Measurements from ENCODE around the gene RET. TPM values are rescaled to one million over a fixed set of nuclear protein-coding genes. Genes with fewer than 3 reads are reported as not detected.
A peak's percentile ranks its signal among the peaks of the same experiment; 100 is the strongest.

The RET gene
- total RNA-seq, 1 donor from 2014 or later, result 8.4 TPM

DNA sequence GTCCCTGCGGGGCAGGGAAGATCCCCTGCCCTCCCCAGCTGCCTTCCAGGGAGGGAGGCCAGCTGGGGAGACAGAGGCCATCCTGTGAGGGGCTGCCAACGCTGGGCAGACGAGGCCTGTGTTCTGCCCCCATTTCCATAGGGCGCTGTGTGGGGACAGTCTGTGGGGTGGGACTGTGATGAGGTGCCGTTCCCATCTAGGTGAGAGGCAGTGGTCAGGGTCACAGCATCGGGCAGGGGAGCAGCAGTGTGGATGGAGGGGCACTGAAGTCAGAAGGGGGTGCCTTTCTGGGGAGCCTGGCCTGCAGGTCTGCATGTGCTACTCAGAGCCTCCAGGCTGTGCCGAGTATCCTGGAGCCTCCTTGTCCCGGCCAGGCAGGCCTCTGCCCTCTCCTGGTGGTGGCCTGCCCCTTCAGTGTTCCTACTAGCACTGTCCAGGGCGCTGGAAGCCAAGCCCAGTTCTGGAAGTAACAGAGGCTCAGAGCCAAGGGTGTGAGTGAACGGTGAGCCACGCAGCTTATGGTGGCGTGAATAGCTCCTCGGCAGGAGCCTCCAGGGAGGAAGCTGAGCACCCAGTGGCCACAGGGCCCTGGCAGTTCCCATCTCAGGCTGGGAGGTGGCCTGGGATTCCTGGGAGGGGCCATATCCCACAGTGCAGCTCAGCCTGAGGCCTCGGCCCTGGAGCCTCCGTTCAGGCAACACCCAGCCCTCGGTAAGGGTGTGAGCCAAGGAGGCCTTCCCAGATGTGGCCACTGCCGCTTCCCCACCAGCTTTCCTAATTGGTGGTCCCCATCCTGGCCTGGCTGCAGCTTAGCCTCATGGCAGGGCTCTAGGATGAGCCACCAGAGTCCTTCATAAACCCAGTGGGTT, 38.1 kb downstream of the RET start:
- no peak for ATAC-seq
- DNase-seq, result no peak
- intact Hi-C loops (cut with micrococcal nuclease), result no loop called here

DNA sequence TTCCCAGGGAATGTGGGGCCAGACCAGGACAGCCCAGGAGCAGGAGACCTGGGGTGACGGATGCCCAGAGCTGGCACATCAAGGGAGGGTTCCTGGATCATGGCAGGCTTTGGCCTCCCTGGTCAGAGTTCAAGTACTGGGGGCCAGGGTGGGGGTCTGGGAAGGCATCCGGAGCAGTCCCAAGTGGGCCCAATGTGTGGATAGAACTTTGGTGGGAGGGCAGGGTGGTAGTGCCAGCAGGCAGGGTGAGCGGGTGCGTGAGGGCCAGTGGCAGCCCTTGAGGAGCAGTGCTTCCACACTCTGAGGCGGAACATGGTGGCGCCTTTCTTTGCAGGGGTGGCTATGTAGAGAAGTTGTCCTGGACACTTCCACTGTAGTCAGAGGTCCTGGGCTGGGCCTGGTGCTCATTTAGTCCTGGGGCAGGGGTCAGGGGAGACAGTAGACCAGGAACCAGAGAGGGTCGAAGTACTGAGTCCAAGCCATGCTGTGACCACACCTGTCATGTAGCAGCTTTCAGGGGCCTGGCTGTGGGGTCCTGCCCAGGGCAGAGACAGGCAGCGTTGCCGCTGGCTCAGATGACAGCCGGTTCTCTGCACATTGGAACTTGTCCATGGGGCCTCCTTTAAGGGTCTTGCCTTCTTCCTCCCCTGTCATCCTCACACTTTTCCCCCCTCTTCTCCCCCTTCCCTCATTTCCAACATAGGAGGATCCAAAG, 39.2 kb downstream of the RET start:
- ATAC-seq (no peak), DNase-seq (no peak)
- intact Hi-C loops (cut with micrococcal nuclease), result no loop called here

DNA sequence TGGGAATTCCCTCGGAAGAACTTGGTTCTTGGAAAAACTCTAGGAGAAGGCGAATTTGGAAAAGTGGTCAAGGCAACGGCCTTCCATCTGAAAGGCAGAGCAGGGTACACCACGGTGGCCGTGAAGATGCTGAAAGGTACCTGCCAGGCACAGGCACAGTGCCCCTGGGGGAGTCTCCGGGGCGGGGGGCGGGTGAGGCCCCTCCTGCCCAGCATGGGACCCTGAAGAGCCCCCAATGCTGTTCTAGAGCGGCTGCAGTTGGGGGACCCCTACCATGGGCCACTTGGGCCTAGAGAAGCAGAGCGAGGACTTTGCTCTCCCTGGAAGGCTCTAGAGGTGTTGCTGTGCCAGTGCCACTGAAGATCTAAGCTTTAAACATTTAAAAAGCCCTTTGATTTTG, 39.7 kb downstream of the RET start:
- intact Hi-C loops (cut with micrococcal nuclease), result no loop called here
- DNase-seq, result no peak
- no peak for ATAC-seq

DNA sequence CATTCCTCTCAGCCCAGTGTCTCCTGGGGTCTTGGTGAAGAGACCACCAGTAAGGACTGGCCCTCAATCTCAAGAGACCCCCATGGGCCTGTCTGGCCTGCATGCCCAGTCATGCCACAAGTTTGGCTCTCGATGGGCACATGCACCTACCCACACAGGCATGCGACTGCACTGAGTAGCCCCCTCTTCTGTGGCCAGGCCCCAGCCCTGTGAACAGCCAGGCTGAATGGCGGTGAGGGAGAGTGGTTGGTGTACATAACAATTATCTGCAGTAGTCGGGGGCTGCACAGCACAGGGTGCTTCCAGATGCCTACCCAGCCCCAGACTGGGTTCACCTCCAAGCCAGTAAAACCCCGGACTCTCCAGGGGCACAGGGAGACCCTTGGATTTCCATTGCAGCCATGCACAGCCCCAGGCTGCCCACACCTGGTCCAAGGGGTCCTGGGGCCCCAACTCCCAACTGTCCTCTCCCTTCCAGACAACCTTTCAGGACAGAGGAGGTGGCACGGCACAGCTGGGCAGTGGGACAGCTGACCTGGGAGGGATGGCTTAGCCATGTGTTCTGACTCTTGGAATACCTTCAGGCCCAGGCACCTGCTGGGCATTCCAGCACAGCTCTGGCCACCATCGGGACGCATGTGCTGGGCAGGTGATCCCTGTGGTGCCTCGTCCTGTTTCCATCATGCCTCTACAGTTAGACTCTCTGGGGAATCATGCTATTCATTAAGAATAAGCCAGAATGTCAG, 40.3 kb downstream of the RET start:
- ATAC-seq (no peak), DNase-seq (no peak)
- intact Hi-C loops (cut with micrococcal nuclease), result no loop called here

DNA sequence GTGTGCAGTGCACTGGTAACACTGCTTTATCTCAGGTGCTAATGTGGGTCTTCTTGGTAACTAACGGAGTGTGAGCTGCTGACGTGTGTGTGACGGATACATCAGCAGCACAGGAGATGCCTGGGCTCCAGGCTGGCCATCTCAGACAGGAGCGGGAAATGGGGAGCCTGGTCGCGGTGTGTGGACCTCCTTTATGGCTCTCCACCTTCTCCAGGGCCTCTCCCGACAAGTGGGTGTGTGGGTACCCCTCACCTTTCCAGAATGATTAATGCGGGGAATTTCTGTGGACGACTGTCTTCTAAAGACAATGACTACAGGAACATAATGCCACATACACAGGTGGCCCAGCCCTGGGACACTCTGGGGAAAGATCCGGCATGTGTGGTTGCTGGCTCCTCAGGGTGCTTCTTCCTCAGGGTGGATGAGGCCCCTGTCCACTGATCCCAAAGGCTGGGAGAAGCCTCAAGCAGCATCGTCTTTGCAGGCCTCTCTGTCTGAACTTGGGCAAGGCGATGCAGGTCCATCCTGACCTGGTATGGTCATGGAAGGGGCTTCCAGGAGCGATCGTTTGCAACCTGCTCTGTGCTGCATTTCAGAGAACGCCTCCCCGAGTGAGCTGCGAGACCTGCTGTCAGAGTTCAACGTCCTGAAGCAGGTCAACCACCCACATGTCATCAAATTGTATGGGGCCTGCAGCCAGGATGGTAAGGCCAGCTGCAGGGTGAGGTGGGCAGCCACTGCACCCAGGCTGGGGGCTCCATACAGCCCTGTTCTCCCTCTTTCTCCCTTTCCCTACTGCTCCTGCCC, 41.1 kb downstream of the RET start:
- intact Hi-C loops (cut with micrococcal nuclease), result no loop called here
- DNase-seq (no peak), ATAC-seq (no peak)

DNA sequence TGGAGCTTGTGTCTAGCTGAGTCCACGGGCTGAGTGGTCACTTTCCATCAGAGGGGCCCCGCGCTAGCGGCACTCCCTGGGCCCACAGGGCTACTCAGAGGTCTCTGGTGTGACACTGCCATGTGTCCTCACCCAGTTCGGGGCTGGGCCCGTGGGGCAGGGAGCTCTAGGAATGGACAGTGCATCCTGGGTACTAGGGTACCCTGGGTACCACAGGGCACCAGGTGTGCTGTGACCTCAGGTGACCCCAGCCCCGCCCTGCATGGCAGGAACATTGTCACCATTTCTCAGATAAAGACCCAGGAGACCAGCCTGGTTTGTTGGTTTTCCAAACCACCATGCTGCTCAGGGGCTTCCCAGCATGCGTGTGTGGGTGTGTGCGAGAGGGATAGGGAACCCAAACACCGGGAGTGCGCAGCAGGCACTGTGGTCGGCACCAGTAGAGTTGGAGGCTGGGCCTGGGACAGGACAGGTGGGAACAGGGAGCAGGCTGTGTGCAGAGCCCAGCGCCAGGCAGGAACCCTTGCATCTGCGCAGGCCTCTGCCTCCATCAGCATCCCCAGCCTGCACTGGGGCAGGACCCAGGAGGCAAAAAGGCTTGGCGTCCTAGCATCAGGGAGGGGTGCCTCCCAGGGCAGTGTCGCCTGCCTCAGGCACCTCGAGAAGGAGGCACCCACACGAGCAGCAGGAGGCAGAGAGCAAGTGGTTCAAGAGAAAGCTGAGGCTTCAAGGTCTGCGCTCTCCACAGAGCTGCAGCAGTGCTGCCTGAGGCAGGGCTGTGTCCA, 42.0 kb downstream of the RET start:
- DNase-seq (no peak), ATAC-seq (no peak)
- intact Hi-C loops (cut with micrococcal nuclease), result no loop called here

DNA sequence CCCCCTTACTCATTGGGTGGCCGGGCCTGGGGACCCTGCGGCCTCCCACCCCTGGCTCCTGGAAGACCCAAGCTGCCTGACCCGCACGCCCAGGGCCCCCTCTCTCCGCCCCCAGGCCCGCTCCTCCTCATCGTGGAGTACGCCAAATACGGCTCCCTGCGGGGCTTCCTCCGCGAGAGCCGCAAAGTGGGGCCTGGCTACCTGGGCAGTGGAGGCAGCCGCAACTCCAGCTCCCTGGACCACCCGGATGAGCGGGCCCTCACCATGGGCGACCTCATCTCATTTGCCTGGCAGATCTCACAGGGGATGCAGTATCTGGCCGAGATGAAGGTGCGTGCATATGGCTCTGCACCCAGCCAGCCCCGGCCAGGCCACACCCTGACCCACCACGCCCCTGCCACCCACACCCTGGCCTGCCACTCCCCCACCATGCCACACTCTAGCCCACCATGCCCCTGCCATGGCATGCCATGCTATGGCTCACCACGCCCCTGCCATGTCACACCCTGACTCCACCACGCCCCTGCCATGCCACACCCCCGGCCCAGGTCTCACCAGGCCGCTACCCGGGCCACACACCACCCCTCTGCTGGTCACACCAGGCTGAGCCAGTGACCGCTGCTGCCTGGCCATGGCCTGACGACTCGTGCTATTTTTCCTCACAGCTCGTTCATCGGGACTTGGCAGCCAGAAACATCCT, 42.7 kb downstream of the RET start:
- DNase-seq, result no peak
- ATAC-seq, result no peak
- intact Hi-C loops (cut with micrococcal nuclease), result no loop called here

DNA sequence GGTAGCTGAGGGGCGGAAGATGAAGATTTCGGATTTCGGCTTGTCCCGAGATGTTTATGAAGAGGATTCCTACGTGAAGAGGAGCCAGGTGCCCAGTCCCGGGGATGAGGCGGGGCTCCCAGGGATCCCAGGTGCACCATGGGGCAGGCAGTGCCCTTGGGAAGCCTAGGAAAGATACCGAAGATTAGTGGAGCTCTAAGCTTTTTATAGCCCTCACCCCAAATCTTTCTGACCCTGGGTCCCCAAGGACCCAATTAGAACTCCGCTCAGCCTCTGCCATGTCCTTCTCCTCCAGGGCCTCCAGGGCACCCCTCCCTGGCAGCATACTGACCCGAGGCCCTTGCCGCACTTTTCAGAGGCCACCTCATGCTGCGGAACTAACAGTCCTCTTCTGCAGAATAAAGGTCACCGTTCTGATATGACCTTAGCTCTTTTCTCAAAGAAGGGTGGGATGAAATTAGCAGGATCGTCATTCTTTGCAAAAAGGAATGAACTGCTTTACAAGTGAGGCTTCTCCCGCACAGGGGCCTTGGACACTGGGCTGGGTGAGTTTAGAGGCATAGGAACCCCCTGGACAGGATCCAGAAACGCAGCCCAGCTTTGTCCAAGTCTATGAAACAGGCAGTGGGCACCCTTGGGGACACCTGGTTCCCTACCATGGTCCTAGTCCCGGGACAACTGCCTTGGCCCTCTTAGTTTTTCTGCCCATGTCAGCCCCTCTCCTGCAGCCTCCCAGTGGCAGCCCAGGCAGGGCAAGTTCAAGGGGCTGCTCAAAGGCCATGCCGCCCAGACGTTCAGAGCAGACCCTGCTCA, 43.5 kb downstream of the RET start:
- no peak for DNase-seq
- ATAC-seq, result no peak
- intact Hi-C loops (cut with micrococcal nuclease), result no loop called here

DNA sequence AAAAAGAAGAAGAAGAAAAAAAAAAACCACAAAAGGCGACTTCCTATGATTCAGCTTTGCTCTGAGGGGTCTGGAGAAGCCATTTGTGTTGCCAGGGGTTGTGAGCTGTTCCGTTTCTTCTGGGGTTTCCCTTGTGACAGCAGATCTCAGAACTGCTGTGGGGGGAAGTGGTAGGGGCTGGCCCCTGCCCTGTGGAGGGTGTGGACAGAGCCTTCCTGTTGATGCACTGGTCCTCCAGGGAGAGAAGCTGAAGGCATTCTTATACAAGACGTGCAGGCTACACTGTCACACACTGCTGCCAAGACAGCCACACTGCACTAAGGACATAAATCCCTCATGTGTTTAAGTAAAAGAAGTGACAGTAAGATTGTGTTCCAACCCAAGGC, 44.1 kb downstream of the RET start:
- intact Hi-C loops (cut with micrococcal nuclease), result no loop called here
- DNase-seq, result no peak
- peak; percentile 75 for ATAC-seq

DNA sequence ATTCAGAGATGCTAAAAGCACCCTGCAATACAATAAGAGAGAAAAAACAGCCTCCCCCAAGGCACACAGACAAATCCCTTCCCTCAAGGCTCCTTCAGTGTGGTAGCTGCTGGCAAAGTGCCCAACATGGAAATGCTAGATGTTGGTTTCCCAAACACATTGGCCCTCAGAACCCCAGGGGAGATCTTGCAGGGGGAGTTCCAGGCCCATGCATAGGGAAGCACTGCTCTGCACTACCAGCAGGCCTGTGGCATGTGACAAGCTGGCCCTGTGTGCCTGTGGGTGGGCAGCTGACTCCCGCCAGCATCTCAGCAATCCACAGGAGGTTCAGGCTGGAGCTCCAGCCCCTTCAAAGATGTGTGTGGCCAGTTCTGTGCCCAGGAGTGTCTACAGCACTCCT, 44.6 kb downstream of the RET start:
- DNase-seq (no peak), ATAC-seq (peak; percentile 32)
- intact Hi-C loops (cut with micrococcal nuclease), result no loop called here

DNA sequence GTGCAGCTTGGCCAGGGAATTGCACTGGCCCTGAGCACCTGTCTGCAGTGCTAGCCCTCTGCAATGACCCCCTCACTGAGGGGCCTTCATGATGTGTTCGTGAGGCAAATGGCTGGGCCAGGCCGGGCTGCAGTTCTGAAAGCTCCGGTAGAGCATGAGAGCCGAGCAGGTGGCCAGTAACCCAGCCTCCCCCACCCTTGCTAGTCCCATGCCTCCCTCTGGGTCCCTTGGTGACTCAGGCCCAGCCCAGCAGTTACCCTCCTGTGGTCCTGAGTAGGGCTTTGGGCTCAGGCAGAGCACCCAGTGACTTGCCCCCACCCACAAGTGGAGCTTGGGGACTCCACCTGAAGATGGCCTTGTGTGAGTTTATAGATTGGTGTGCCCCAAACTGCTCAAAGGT, 45.2 kb downstream of the RET start:
- ATAC-seq (no peak), DNase-seq (no peak)
- intact Hi-C loops (cut with micrococcal nuclease), result no loop called here

DNA sequence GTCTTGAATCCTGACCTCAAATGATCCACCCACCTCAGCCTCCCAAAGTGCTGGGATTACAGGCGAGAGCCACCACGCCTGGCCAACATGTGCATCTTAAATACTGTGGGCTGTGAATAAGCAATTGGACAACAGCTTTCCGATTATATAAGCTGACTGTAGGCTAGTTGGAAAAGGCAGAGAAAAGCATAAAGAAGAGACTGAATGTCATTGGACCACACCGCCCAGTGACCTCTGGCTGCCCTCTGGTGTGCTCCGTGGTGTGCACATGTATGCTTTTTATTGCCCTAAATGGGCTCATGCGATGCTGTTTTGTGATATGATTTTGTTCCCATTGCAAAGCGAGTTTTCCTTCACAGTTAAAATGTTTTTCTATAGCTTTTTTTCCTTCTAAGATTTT, 46.0 kb downstream of the RET start:
- DNase-seq, result no peak
- intact Hi-C loops (cut with micrococcal nuclease), result no loop called here
- no peak for ATAC-seq

DNA sequence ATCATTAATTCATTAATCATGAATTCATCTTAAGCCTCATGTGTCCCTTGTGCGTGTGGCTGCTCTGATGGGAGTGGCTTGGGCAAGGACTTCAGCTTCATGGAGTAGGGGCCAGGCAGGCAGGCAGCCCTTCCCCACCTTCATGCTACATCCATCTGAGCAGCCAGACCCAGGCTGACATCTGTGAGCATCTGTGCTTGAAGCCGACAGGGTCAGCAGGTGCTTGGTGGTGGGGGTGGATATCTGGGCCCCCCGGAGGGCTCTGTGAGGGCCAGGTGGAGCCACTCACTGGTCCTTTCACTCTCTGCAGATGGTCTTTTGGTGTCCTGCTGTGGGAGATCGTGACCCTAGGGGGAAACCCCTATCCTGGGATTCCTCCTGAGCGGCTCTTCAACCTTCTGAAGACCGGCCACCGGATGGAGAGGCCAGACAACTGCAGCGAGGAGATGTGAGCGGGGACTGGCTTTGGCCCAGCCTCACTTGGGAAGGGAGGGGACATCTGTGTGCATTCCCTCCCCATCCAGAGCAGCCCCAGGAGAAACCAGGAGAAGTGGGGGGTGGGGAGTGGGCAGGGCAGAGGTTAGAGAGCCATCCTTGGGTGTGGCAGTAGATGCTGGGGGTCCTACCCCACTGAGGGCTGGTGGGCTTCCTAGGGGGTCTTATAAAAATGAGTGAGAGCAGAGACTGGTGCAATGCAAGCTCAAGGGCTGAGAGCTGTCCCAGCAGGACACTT, 46.7 kb downstream of the RET start:
- intact Hi-C loops (cut with micrococcal nuclease), result no loop called here
- DNase-seq, result no peak
- no peak for ATAC-seq

DNA sequence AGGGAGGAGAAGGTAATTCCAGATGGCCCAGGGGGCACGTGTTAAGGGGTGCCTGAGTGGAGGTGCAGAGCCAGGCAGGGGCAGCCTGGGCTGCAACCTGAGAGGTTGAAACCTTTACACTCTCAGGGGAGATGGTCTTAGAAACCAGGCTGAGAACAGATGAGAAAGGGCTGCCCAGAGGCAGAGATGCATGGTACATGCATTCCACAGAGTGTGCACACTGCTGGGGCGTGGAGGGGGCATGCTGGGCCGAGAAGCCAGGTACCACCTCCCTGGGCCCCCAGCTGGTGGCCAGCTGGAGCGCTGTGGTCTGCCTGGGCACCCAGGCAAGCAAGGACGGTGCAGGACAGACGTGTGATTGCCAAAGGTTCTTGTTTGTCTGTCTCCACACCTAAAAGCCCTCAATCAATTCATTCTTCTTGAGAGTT, 47.2 kb downstream of the RET start:
- ATAC-seq, result no peak

DNA sequence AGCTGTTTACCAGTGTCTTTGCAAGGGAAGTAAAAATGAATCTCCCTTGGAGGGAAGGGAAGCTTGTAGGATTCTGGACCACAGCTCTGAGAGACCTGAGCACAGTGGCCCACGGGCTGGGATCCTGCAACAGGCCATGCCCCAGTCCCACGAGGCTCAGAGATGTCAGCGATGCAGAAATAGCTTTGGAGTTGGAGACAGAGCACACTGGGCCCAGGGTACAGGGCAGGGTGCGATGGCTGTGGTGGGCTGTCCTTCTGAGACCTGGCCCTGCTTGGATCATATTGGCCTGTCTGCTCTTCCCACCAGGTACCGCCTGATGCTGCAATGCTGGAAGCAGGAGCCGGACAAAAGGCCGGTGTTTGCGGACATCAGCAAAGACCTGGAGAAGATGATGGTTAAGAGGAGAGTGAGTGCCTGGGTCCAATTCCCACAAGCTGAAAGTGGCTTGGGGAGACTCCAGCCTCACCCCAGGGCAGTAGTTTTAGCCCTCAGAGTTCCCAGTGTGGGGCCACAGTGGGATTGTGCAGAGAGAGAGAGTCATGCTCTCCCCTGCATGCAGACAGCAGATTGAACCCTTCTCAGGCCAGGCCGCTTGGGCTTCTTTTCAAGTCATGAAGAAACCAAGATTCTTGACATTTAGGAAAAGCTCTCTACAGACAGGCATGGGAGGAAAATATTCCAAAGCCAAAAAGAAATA, 47.9 kb downstream of the RET start:
- intact Hi-C loops (cut with micrococcal nuclease), result no loop called here
- ATAC-seq (no peak), DNase-seq (no peak)

More for the DNA sequence above, 47.2 kb downstream of the RET start:
- intact Hi-C loops (cut with micrococcal nuclease), result no loop called here
- DNase-seq, result no peak

DNA sequence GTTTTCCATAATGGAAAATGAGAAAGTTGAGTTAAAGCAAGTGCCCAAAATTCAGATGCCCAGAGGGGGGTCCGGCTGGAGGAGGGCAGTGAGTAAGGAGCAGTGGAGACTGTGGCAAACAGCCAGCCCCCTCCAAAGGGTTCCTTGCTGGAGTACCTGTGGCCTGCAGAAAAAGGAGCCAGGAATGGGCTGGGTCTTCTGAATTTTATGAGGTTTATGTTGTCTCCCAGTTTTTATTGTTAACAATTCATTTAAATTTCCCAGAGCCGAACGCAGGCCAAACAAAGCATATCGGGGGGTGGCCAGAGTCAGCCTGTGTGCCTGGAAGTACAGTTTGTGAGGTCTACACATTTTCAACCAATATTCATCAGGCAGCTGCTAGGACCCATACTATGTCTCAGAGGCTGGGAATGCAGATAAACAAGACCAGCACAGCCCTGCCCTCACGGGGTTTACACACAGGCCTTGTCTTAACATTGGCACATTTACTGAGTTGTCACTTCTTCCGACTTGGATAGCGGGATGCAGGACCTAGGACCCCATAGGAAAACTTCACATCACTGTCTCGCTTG, 48.5 kb downstream of the RET start:
- DNase-seq (no peak), ATAC-seq (no peak)
- intact Hi-C loops (cut with micrococcal nuclease), result no loop called here

Data from left ventricle myocardium superior (tissue), 1 donor.